Iris pigment epithelial cell (primary cell): ENCODE results near the gene PLA2R1.

Source experiments
- DNase-seq: peaks from one replicate; pipeline ENCODE4 v3.0.0-alpha.2; 2011; ENCODE audit warnings: low read depth

PLA2R1 gene

GRCh38 chr2:160062292-160063005 is at the start of gene PLA2R1:
Gene PLA2R1 (minus strand): TSS chr2:160062615. CDS start chr2:160062403, 212 bp downstream.
- DNase-seq: peak; percentile 42

- DNase-seq: no peak
Observed at GRCh38 chr2:160110674-160111239, 48.3 kb upstream of the PLA2R1 start.

- DNase-seq: peak; percentile 80
Observed at GRCh38 chr2:160109939-160110673, 47.7 kb upstream of the PLA2R1 start.

- no peak for DNase-seq
Observed at GRCh38 chr2:160109243-160109642, 46.8 kb upstream of the PLA2R1 start.

GRCh38 chr2:160108646-160109045 is 46.2 kb upstream of the PLA2R1 start:
- DNase-seq: no peak

GRCh38 chr2:160105366-160105765 is 43.0 kb upstream of the PLA2R1 start:
- DNase-seq: no peak

GRCh38 chr2:160104115-160104514 is 41.7 kb upstream of the PLA2R1 start:
- DNase-seq: peak; percentile 31

- no peak for DNase-seq
Observed at GRCh38 chr2:160097326-160097725, 34.9 kb upstream of the PLA2R1 start.

- no peak for DNase-seq
Observed at GRCh38 chr2:160096409-160096808, 34.0 kb upstream of the PLA2R1 start.

- no peak for DNase-seq
Observed at GRCh38 chr2:160092445-160092844, 30.0 kb upstream of the PLA2R1 start.

GRCh38 chr2:160091381-160091780 is 29.0 kb upstream of the PLA2R1 start:
- peak; percentile 39 for DNase-seq

GRCh38 chr2:160087854-160088745 is 25.7 kb upstream of the PLA2R1 start:
- DNase-seq: no peak

GRCh38 chr2:160085662-160086061 is 23.2 kb upstream of the PLA2R1 start:
- no peak for DNase-seq

GRCh38 chr2:160077912-160078810 is 15.7 kb upstream of the PLA2R1 start:
- DNase-seq: no peak

- no peak for DNase-seq
Observed at GRCh38 chr2:160076914-160077313, 14.5 kb upstream of the PLA2R1 start.

- DNase-seq: no peak
Observed at GRCh38 chr2:160076241-160076640, 13.8 kb upstream of the PLA2R1 start.

- peak; percentile 96 for DNase-seq
Observed at GRCh38 chr2:160075171-160075570, 12.8 kb upstream of the PLA2R1 start.

GRCh38 chr2:160073284-160073888 is 11.0 kb upstream of the PLA2R1 start:
- no peak for DNase-seq

GRCh38 chr2:160068906-160069305 is 6.5 kb upstream of the PLA2R1 start:
- no peak for DNase-seq

GRCh38 chr2:160064916-160065315 is 2.5 kb upstream of the PLA2R1 start:
- DNase-seq: no peak
